ENCODE data around the gene CDKL1.
A peak's percentile ranks its signal among the peaks of the same experiment; 100 is the strongest.

The CDKL1 gene

GRCh38 chr14:50396631-50397389 lies at the start of gene CDKL1:
TSS of gene CDKL1 (minus strand) at chr14:50396881. CDS start at chr14:50395868, 1,013 bp downstream.
- peak within 1 kb of the TSS; percentile 76 for H3K4me3 ChIP-seq (ENCODE audit: low read depth, low read length)
- no peak for TF ChIP-seq CTCF (IDR thresholded peaks at IDR 0.05; ENCODE audit: low read depth, low read length)
- TF ChIP-seq POLR2A (IDR thresholded peaks at IDR 0.05; ENCODE audit: extremely low read depth, insufficient read length) = peak; percentile 9
- peak; percentile 89 for TF ChIP-seq MYC (IDR thresholded peaks at IDR 0.05; ENCODE audit: low read depth, low read length)
- TF ChIP-seq, protein P1, sequence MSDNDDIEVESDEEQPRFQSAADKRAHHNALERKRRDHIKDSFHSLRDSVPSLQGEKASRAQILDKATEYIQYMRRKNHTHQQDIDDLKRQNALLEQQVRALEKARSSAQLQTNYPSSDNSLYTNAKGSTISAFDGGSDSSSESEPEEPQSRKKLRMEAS (IDR thresholded peaks at IDR 0.05; ENCODE audit: low read depth, low read length) = peak; percentile 90
- DNase-seq (ENCODE audit: low read depth) = peak; percentile 85

GRCh38 chr14:50434528-50434927 lies 37.8 kb upstream of the CDKL1 start:
- TF ChIP-seq MYC (IDR thresholded peaks at IDR 0.05; ENCODE audit: low read depth, low read length) = no peak
- TF ChIP-seq, protein P1 (IDR thresholded peaks at IDR 0.05; ENCODE audit: low read depth, low read length) = no peak
- TF ChIP-seq POLR2A (IDR thresholded peaks at IDR 0.05; ENCODE audit: extremely low read depth, insufficient read length) = no peak
- TF ChIP-seq CTCF (IDR thresholded peaks at IDR 0.05; ENCODE audit: low read depth, low read length) = no peak
- DNase-seq (ENCODE audit: low read depth) = no peak
- H3K4me3 ChIP-seq (ENCODE audit: low read depth, low read length) = no peak overlapping the region

DNA sequence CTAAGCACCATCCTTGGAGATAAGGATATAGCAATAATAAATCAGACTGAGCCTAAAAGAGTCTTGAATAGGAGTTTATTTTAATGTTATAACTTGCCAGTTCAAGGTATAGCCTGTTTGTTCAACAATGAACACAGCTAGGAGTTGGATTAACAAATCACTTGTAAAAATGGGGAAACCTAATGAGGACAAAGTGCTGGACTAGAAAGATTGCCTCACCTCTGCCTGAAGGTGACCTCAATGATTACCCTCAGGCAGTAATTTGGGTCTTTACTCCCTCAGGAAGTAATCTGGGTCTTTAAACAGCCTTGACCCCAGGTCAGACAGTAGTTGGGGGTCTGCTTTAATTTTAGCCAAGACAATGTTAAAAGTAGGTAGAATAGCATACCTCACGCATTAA lies 35.5 kb upstream of the CDKL1 start:
- DNase-seq (ENCODE audit: low read depth) = peak; percentile 8
- TF ChIP-seq CTCF (IDR thresholded peaks at IDR 0.05; ENCODE audit: low read depth, low read length) (no peak), POLR2A (IDR thresholded peaks at IDR 0.05; ENCODE audit: extremely low read depth, insufficient read length) (no peak), MYC (IDR thresholded peaks at IDR 0.05; ENCODE audit: low read depth, low read length) (no peak)
- TF ChIP-seq, protein P1 (IDR thresholded peaks at IDR 0.05; ENCODE audit: low read depth, low read length) = no peak
- H3K4me3 ChIP-seq (ENCODE audit: low read depth, low read length) = no peak overlapping the region

- H3K4me3 ChIP-seq (ENCODE audit: low read depth, low read length) = no peak overlapping the region
- no peak for TF ChIP-seq CTCF (IDR thresholded peaks at IDR 0.05; ENCODE audit: low read depth, low read length)
- TF ChIP-seq, protein P1 (IDR thresholded peaks at IDR 0.05; ENCODE audit: low read depth, low read length) = no peak
- TF ChIP-seq MYC (IDR thresholded peaks at IDR 0.05; ENCODE audit: low read depth, low read length) = no peak
- TF ChIP-seq POLR2A (IDR thresholded peaks at IDR 0.05; ENCODE audit: extremely low read depth, insufficient read length) = no peak
- DNase-seq (ENCODE audit: low read depth) = peak; percentile 59
Observed at GRCh38 chr14:50425816-50426215, 29.1 kb upstream of the CDKL1 start.

DNA sequence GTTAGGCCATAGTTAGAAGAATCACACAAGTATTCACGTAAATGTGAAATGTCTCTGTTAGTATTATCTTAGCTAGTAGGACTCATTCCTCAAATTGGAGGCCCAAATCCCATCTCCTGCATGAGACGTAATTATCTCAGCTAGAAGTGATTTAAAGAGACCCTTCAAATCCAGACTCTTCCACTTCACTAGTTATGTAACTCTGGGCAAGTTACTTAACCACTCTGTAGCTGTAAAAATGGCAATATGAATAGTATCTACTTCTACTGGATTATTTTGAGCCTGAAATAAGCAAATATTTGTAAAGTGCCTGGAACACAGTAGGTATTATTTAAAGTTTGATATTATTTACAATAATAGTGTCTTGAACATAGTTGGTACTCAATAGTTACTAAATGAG lies 28.4 kb upstream of the CDKL1 start:
- TF ChIP-seq MYC (IDR thresholded peaks at IDR 0.05; ENCODE audit: low read depth, low read length) (no peak), POLR2A (IDR thresholded peaks at IDR 0.05; ENCODE audit: extremely low read depth, insufficient read length) (no peak), CTCF (IDR thresholded peaks at IDR 0.05; ENCODE audit: low read depth, low read length) (no peak)
- TF ChIP-seq, protein P1 (IDR thresholded peaks at IDR 0.05; ENCODE audit: low read depth, low read length) = no peak
- H3K4me3 ChIP-seq (ENCODE audit: low read depth, low read length) = no peak overlapping the region
- no peak for DNase-seq (ENCODE audit: low read depth)

Data from NB4 (cell line).